Effector CD8-positive, alpha-beta T cell (primary cell): ENCODE measurements around the gene GCA.

Source experiments
- DNase-seq: peaks from one replicate; lab custom pipeline; 2025; lab: John Stamatoyannopoulos, UW
- total RNA-seq, 4 experiments: gene quantifications; one replicate each; lab custom pipeline; 2026; lab: John Stamatoyannopoulos, UW

Gene GCA
- 4.7 to 9.9 (median 8.6) reads per million in 4 experiments for total RNA-seq

DNA sequence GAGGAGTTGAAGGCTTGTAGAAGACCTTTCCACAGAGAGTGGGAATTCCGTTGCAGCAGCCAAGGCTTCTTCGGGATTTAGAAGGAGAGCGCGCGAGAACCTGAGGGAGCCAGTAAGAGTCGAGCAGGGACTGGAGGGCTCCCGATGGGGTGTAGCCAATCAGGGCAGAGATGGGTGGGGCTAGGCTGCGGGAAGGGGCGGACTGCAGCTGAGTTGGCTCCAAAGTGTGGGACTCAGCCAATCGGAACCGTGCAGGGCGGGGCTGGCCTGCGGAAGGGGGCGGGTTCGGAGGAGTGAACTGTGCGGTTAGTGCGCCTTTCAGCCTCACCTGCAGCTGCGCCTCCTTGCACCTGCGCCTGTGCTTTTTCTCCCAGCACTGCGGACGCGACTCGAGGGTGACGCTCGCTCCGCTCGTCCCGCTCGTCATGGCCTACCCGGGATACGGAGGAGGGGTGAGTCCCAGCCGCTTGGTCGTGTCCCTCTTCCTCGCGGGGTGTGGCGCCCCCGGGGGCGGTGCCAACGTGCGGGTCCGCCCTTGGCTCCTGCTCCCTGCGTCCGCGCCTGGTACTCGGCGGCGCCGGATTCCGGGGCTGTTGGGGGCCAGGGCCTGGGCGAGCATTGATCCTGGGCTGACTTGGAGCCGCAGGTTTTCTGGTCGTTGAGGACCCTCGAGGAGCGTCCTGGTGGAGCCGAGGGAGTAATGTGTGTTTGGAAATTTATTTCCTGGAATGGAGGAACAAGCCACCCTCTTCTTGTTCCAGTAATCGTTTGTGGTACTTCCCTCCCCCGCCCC, at the start of gene GCA:
GCA (plus strand) TSS at position 309 of the 793 bp plus-strand sequence; CDS start at position 426, 117 bp downstream.
- DNase-seq, result peak; percentile 97

- DNase-seq, result no peak
Measured at GRCh38 chr2:162295009-162295408, 48.9 kb upstream of the GCA start.

GRCh38 chr2:162297925-162298552, 45.9 kb upstream of the GCA start:
- DNase-seq, result peak; percentile 24

DNA sequence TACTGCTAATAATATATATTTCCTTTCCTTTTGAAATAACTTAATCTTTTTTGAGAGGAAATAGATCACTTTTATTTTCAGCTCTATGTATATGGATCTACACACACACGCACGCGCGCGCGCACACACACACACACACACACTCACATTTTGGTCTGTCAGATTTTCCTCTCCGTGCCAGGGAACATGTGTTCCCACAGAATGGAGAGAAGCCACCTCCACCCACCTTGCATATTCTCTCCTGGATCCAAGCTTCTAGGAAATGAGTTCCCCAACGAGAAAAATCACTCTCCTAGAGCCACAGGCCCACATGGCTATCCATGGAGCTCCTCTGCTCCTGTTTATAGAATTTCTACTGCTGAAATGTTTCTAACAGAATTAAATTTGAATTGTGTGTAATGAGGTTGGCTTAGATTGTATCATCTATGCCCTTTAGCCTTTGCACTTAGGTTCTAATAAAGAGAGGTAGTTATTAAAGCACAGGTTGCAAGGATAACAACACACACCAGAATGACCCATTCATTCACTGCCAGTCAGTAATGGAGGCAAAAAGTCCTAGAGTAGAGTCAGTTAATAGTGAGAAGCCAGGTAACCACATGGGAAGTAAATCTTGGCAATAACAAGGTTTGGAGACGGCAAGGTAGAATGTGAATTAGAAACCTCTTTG, 45.1 kb upstream of the GCA start:
- DNase-seq, result no peak

DNA sequence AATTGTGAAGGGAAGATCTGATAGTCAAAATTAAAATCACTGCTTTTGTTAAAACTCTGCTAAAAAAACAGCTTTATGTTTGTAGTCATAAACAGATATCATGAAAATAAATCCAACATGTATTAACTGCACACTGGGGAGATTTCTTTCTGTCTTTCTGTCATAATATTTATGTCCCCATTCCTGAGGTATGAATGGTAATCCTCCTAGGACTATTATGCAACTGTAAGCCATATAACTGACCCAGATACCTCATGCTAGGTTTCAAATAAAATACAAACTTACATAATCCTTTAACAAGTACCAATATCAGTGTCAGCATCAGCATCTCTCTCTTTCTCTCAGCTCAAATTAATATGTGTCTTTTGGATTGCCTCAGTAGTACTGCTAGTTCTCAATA, 43.7 kb upstream of the GCA start:
- no peak for DNase-seq

GRCh38 chr2:162301151-162301804, 42.7 kb upstream of the GCA start:
- peak; percentile 29 for DNase-seq

DNA sequence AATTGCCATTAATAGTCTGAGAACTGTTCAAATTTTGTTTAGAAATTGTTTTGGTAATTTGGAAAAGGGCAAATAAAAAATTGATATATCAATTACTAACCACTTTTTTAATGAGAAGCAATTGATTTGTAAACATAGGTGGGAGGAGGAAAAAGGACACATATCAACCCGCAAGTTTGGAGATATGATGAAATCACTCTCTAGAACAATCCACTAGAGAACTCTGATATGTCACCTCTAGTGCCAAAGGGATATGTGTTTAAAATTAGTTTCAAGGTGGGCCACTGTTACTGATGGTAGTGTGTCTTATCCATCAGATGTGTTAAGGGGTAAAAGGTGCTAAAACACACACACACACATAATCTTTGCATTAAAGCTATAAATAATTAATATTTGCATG, 42.1 kb upstream of the GCA start:
- DNase-seq, result no peak

- DNase-seq, result no peak
Measured at GRCh38 chr2:162305901-162306300, 38.0 kb upstream of the GCA start.

DNA sequence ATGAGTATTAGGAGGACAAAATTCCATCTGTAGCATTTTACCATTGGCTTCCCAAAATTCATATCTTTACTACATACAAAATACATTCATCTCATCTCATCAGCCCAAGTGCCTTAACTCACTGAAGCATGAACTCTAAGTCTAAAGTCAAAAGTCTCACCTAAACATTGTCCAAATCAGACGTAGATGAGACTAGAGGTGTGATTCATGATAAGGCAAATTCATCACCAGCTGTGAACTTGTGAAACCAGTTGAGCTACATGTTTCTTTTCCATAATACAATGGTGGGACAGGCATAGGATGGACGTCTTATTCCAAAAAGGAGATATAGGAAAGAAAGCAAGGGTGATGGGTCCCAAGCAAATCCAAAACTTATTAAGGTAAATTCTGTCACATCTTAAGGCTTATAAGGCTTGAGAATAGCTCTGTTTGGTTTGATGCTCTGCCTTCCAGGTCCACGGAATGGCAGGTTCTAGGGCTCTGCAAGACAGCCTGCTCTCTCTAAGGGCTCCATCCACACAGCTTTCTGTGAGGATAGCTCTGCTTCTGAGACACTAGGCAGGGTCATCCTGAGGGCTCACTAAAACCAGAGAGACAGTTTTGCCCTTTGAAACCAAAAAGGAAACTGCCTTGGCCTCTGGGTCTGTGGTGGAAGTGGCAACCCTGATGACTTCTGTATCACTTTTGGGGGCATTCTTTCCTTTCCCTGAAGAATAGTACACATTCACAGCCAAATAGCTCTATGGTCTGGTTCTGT, 35.0 kb upstream of the GCA start:
- DNase-seq, result no peak

GRCh38 chr2:162312853-162313252, 31.1 kb upstream of the GCA start:
- DNase-seq, result no peak

GRCh38 chr2:162315938-162316337, 28.0 kb upstream of the GCA start:
- no peak for DNase-seq

DNA sequence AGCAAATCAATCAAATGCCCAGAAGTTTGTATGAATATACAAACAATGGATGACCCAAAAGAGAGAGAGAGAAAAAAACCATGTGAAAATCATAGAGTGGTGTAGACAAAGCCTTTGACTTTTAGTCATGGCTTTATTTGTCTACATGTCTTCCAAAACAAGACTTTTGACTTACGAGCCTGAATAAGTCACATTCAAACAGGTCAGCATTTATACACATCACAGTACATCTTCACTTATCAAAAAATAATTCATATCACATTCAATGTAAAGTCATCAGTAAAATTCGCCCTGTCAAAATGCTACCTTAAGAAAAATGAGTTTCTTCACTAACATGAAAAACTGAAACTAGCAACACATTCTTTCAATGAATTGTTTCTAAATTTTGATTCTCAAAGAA, 27.3 kb upstream of the GCA start:
- no peak for DNase-seq

DNA sequence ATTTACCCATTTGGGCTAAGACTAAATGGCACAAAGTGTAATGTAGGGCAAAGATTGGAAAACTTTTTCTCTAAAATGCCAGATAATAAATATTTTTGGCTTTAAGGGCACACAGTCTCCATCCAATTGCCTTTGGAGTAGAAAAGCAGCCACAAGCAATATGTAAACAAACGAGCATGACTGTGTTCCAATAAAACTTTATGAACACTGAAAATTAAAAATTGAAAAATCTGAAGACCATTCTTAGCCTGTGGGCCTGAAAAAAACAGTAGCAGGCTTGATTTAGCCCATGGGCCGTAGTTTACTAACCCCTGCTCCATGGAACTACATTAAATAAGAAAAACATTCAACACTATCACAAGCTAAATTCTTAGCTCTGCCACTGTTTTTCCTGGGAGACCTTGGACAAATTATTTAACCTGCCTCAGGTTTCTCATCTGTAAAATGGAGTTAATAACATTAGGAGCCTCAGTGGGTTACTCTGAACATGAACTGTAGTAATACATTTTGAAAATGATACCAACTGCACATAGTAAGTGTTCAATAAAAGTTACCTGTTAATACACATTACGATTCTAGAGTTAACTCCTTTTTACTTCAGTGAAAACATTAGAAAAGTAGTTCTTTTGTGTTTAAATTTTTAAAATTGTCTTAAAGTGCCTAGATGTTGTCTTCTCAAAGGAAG, 26.7 kb upstream of the GCA start:
- DNase-seq, result no peak

- no peak for DNase-seq
Measured at GRCh38 chr2:162317861-162318327, 26.0 kb upstream of the GCA start.

- DNase-seq, result peak; percentile 68
Measured at GRCh38 chr2:162318328-162319180, 25.4 kb upstream of the GCA start, which contains the start of gene IFIH1. TSS of gene IFIH1 (minus strand) at chr2:162318684. CDS start at chr2:162318307, 377 bp downstream.

DNA sequence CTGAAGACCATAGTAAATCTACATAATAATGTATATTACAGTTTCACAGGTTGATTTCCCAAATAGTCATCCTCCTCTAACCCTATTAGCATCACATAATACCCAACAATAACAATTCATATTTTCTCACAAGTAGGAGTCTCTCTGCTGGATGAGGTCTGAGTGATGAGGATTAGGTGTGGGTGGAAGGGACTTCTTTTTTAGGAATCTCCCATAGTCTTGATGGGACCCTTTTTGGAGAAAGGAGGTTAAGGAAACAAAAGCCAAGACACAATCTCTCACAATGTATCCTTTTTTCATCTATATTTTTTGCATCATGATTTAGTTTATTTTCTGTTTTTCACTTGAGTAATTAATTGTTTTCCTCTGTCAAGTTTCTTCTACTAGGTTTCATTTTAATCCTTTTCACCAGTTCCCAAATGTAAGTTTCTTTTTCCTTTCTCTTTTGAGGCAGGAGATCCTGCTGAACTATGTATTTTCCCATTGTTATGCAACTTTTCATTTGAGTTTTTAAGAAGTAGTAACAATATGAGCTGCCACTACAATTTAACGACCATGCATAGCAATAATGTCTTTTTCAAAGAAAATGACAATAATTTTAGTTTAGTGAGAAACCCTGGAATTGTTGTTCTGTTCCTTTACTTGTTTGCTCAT, 22.9 kb upstream of the GCA start:
- no peak for DNase-seq

GRCh38 chr2:162324953-162325352, 19.0 kb upstream of the GCA start:
- no peak for DNase-seq

- no peak for DNase-seq
Measured at GRCh38 chr2:162327134-162327769, 16.7 kb upstream of the GCA start.

GRCh38 chr2:162327806-162328205, 16.1 kb upstream of the GCA start:
- DNase-seq, result no peak
